C4-2B (cell line): ENCODE data around the gene ENDOU.
A peak's percentile ranks its signal among the peaks of the same experiment; 100 is the strongest.

Source experiments
- H3K27ac ChIP-seq: fragments of 450-650 bp; 2 replicates; pipeline ENCODE4 v1.5.1; 2017
- ZFX ChIP-seq: fragments of 450-650 bp; IDR thresholded peaks from 2 replicates; pipeline ENCODE4 v1.6.1; 2017
- TF ChIP-seq, protein P1 (sequence below): fragments of 450-650 bp; conservative IDR thresholded peaks from 2 replicates; pipeline ENCODE4 v1.5.1; 2017; ENCODE audit warnings: mild to moderate bottlenecking

The ENDOU gene

DNA sequence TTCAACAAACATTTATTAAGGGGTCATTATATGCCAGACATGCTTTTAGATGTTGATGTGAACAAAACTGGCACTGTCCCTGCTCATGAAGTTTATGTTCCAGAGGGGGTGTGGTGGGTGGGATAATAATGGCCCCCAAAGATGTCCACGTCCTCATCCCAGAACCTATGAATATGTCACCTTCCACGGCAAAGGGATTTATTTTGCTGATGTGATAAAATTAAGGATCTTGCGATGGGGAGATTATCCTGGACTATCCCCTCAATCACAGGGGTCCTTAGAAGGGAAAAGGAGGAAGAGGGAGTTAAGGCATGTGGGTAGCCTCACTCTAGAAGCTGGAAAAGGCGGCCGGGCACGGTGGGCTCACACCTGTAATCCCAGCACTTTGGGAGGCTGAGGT is 46.0 kb upstream of the ENDOU start:
- TF ChIP-seq ZFX: no peak
- TF ChIP-seq, protein P1, sequence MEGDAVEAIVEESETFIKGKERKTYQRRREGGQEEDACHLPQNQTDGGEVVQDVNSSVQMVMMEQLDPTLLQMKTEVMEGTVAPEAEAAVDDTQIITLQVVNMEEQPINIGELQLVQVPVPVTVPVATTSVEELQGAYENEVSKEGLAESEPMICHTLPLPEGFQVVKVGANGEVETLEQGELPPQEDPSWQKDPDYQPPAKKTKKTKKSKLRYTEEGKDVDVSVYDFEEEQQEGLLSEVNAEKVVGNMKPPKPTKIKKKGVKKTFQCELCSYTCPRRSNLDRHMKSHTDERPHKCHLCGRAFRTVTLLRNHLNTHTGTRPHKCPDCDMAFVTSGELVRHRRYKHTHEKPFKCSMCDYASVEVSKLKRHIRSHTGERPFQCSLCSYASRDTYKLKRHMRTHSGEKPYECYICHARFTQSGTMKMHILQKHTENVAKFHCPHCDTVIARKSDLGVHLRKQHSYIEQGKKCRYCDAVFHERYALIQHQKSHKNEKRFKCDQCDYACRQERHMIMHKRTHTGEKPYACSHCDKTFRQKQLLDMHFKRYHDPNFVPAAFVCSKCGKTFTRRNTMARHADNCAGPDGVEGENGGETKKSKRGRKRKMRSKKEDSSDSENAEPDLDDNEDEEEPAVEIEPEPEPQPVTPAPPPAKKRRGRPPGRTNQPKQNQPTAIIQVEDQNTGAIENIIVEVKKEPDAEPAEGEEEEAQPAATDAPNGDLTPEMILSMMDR: no peak

DNA sequence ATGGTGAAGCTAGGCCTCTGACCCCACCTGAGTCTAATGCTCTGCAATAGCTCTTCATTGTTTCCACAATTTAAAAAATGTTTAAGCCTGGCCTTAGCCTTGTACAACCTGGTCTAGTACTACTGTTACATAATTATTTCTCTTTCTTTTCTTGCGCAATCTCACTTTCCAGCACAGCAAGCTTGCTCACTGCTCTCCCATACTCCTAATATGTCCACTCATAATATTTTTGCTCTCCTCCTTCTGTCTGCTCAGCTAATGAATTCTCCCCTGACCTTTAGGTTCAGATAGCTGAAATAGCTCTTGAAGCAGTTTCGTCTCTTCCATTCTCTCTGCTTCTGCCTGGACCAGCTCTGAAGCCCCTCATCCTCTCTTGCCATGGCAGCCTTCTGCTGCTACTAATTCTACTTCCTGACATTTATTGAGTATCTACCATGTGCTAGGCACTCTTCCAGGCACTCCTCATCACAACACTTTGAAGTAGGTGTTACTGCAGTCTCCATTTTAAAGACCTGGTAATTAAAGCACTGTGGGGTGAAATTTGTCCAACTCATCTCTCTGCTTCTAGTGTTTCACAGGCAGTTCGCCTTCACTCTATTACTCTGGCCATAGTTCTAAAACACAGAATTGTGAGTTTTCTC is 44.9 kb upstream of the ENDOU start:
- H3K27ac ChIP-seq: no peak overlapping the region
- TF ChIP-seq ZFX: no peak
- TF ChIP-seq, protein P1: no peak

More for the DNA sequence above, 46.0 kb upstream of the ENDOU start:
- no peak overlapping the region for H3K27ac ChIP-seq

DNA sequence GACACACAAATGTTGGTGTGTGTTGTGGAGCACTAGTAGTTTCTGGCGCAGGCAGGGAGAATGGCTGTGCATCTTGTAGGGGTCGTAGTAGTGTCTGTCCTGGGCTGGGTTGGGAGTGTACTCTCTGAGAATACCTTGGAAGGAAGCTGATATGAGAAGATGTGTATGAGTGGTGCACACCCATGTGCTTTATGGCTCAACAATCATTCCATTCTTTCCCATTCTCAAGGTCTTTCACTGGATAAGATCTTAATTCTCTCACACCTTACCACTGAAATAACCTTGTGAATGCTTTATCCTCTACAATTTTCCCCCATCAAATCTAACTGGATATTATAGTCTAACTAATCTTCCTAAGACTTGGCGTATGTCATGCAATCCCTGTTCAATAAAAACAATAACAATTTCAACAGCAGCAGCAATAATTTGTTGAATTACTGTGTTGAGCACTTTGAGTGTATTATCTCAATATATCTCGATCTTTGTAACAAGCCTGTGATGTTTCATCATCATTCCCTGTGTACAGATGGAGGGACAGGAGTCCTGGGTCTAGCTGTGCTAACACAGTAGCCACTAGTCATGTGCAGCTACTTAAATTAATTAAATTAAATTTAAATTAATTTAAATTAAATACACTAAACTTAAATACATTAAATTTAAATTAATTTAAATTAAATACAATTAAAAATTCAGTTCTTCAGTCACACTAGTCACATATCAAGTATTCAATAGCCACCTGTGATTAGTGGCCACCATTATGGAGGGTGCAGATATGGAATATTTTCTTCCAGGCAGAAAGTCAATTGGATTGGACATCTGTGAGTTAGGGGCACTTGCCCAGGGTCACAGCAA is 44.2 kb upstream of the ENDOU start:
- TF ChIP-seq ZFX: no peak
- TF ChIP-seq, protein P1: no peak
- H3K27ac ChIP-seq: no peak overlapping the region

DNA sequence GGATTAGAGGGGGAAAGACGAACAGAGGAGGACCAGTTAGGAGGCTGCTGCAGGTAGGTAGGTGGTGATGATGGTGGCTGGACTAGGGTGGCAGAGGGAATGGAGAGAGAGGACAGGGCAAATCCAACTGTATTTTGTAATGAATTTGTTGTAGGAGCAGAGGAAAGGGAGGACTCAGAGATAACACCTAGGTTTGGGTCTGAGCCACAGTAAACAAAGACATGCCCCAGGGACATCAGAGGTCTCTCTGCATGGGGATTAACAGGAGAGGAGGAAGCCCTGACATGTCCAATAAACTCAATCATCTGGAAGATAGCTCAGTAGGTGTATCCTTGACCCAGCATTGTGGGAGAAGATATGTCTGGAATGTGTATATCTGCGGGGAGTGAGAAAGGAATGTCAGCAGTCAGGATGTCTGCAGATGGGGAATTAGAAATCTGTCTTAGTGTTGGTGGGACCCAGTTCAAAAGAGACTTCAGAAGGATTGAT is 43.1 kb upstream of the ENDOU start:
- H3K27ac ChIP-seq: no peak overlapping the region
- TF ChIP-seq, protein P1: no peak
- TF ChIP-seq ZFX: no peak

DNA sequence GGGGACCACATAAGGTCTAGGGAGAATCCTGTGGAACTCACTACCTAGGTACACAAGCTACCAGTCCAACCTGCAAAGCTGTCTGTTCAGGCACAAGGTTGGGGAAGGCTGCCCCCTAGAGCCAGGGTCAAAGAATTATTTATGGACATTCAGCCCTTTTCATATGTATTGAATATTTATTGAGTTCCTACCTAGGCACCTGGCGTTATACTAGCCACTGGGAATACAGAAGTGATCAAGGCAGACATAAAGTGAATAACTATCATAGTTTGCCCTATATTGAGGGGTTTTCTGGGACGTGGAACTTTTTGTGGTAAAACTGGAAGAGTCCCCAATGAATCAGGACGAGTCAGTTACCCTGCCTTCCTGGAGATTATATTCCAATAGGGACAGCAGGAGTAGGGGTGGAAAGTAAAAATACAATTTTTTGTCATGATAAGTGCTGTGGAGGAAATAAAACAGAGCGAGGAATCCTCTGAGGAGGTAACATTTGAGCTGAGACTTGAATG is 42.0 kb upstream of the ENDOU start:
- H3K27ac ChIP-seq: no peak overlapping the region

DNA sequence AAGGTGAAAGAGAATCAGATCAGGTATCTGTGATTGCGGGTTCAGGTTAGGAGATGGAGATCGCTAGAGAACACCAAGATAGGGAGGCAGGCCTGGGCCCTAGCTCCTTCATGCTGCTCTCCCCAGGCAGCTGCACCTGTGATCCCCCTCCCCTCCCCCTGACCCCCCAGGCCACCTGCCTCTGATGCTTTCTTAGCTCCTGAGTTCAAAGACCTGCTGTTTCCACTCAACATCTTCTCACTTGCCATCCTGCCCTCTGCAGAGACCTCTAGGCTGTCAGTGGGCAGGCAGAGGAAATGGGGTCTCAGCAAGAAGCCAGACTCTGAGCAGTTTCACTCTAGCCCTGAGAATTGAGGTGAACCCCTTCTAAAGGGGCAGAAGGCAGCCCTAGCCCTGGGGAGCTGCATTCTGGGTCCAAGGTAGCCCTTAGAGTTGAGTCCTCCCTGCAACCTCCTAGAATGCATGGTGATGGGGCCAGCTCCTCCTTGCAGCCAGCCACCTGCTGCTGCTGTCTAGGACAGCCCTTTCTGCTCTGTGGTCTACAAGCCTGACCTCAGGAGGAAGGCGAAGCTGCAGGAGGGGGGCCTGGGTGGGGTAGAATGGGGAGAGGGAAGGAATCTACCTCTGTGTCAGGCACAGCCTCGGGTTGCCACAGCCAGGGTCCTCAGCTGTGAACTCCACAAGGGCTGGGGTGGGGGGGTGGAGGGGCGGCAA is 41.4 kb upstream of the ENDOU start:
- TF ChIP-seq, protein P1: no peak
- no peak for TF ChIP-seq ZFX
- no peak overlapping the region for H3K27ac ChIP-seq

More for the DNA sequence above, 42.0 kb upstream of the ENDOU start:
- TF ChIP-seq, protein P1: peak; percentile 86
- no peak for TF ChIP-seq ZFX
